ENCODE data around the gene INPP5A.

Gene INPP5A

GRCh38 chr10:132534391-132535064 is 3.1 kb upstream of the INPP5A start:
- H3K27ac ChIP-seq, result no peak overlapping the region
- no peak for DNase-seq (ENCODE audit: low read depth, low spot score)

GRCh38 chr10:132535065-132535651 is 2.4 kb upstream of the INPP5A start:
- DNase-seq (ENCODE audit: low read depth, low spot score), result no peak
- H3K27ac ChIP-seq, result no peak overlapping the region

- H3K27ac ChIP-seq, result peak overlapping the region; percentile 33
- DNase-seq (ENCODE audit: low read depth, low spot score), result no peak
Observed at GRCh38 chr10:132536241-132536876, 1.2 kb upstream of the INPP5A start.

GRCh38 chr10:132536877-132537683 is 507 bp upstream of the INPP5A start:
- DNase-seq (ENCODE audit: low read depth, low spot score), result peak; percentile 91
- H3K27ac ChIP-seq, result peak overlapping the region; percentile 33

GRCh38 chr10:132538031-132538789 is 623 bp downstream of the INPP5A start:
- H3K27ac ChIP-seq, result no peak overlapping the region
- no peak for DNase-seq (ENCODE audit: low read depth, low spot score)

- H3K27ac ChIP-seq, result no peak overlapping the region
- no peak for DNase-seq (ENCODE audit: low read depth, low spot score)
Observed at GRCh38 chr10:132538790-132539421, 1.3 kb downstream of the INPP5A start.

- DNase-seq (ENCODE audit: low read depth, low spot score), result no peak
Observed at GRCh38 chr10:132539431-132539839, 1.8 kb downstream of the INPP5A start.

GRCh38 chr10:132539894-132540293 is 2.3 kb downstream of the INPP5A start:
- DNase-seq (ENCODE audit: low read depth, low spot score), result no peak
- H3K27ac ChIP-seq, result no peak overlapping the region

More at GRCh38 chr10:132539431-132539839, 1.8 kb downstream of the INPP5A start:
- H3K27ac ChIP-seq, result no peak overlapping the region

- no peak overlapping the region for H3K27ac ChIP-seq
- DNase-seq (ENCODE audit: low read depth, low spot score), result no peak
Observed at GRCh38 chr10:132540456-132540855, 2.9 kb downstream of the INPP5A start.

GRCh38 chr10:132541129-132541528 is 3.5 kb downstream of the INPP5A start:
- DNase-seq (ENCODE audit: low read depth, low spot score), result no peak
- H3K27ac ChIP-seq, result no peak overlapping the region

GRCh38 chr10:132541601-132542011 is 4.0 kb downstream of the INPP5A start:
- DNase-seq (ENCODE audit: low read depth, low spot score), result no peak

GRCh38 chr10:132542086-132542775 is 4.6 kb downstream of the INPP5A start:
- no peak for DNase-seq (ENCODE audit: low read depth, low spot score)
- H3K27ac ChIP-seq, result no peak overlapping the region

More at GRCh38 chr10:132541601-132542011, 4.0 kb downstream of the INPP5A start:
- H3K27ac ChIP-seq, result no peak overlapping the region

GRCh38 chr10:132542819-132543218 is 5.2 kb downstream of the INPP5A start:
- H3K27ac ChIP-seq, result no peak overlapping the region
- no peak for DNase-seq (ENCODE audit: low read depth, low spot score)

GRCh38 chr10:132543916-132544743 is 6.5 kb downstream of the INPP5A start:
- H3K27ac ChIP-seq, result no peak overlapping the region
- no peak for DNase-seq (ENCODE audit: low read depth, low spot score)

- no peak overlapping the region for H3K27ac ChIP-seq
- DNase-seq (ENCODE audit: low read depth, low spot score), result no peak
Observed at GRCh38 chr10:132544744-132545658, 7.4 kb downstream of the INPP5A start.

GRCh38 chr10:132545659-132546367 is 8.2 kb downstream of the INPP5A start:
- DNase-seq (ENCODE audit: low read depth, low spot score), result no peak
- no peak overlapping the region for H3K27ac ChIP-seq
